K562 (cell line): ENCODE data around the gene IGDCC3. TPM values are rescaled to one million over a fixed set of nuclear protein-coding genes. Genes with fewer than 3 reads are reported as not detected.

Source experiments
- AFF4 ChIP-seq: sonication (generic); formaldehyde crosslinking; IDR thresholded peaks from 2 replicates; pipeline ENCODE4 v1.8.0; 2023; ENCODE audit warnings: mild to moderate bottlenecking, missing genetic modification reagents
- BRF1 ChIP-seq: IDR thresholded peaks from 3 replicates; pipeline ENCODE4 v1.6.1; 2011; ENCODE audit warnings: borderline replicate concordance, mild to moderate bottlenecking; ENCODE audit not compliant: insufficient read length; ENCODE audit errors: extremely low read depth
- CEBPB ChIP-seq: fragments of 450-650 bp; IDR thresholded peaks from 2 replicates; pipeline ENCODE4 v1.6.1; 2016; ENCODE audit warnings: missing genetic modification characterization, missing compliant biosample characterization
- GATA2 ChIP-seq: sonication (generic); formaldehyde crosslinking; IDR thresholded peaks from 2 replicates; pipeline ENCODE4 v1.4.0; 2020; ENCODE audit warnings: mild to moderate bottlenecking, missing genetic modification reagents
- GTF2A2 ChIP-seq: IDR thresholded peaks from 2 replicates; pipeline ENCODE4 v1.6.1; 2016; ENCODE audit warnings: mild to moderate bottlenecking, missing genetic modification characterization, missing compliant biosample characterization
- MCM7 ChIP-seq, 2 experiments: fragments of 450-650 bp; IDR thresholded peaks; 2 replicates each; pipeline ENCODE4 v1.6.1; 2016 to 2018
- NFIX ChIP-seq: fragments of 250-450 bp; sonication (Bioruptor Pico); IDR thresholded peaks from 2 replicates; pipeline ENCODE4 v1.4.0; 2020; ENCODE audit warnings: low read depth, mild to moderate bottlenecking, moderate library complexity
- NRF1 ChIP-seq, 2 experiments: fragments of 450-650 bp; IDR thresholded peaks in 1 of 2; conservative IDR thresholded peaks in 1 of 2; 2 replicates each; pipeline ENCODE4 v1.6.1; 2014; ENCODE audit warnings: mild to moderate bottlenecking in 2 of 2
- PHB ChIP-seq: fragments of 250-450 bp; sonication (Bioruptor Pico); IDR thresholded peaks from 2 replicates; pipeline ENCODE4 v1.5.0; 2021
- RBFOX2 ChIP-seq: fragments of 200-400 bp; formaldehyde crosslinking; IDR thresholded peaks from 2 replicates; pipeline ENCODE4 v1.6.1; 2017; ENCODE audit warnings: low read depth, mild to moderate bottlenecking, low read length, moderate library complexity
- RCOR1 ChIP-seq, 2 experiments: IDR thresholded peaks; 2 replicates each; pipeline ENCODE4 v1.6.1; 2012; ENCODE audit warnings: low read depth in 2 of 2, low read length in 2 of 2, borderline replicate concordance in 1 of 2, improper control_type of control experiment in 1 of 2
- RFX1 ChIP-seq: fragments of 450-650 bp; IDR thresholded peaks from 2 replicates; pipeline ENCODE4 v1.6.1; 2016; ENCODE audit warnings: mild to moderate bottlenecking, moderate library complexity
- SMARCC2 ChIP-seq: fragments of 450-650 bp; IDR thresholded peaks from 2 replicates; pipeline ENCODE4 v1.6.1; 2017; ENCODE audit warnings: antibody characterized with exemption, moderate library complexity, mild to moderate bottlenecking, low read depth
- SP2 ChIP-seq: IDR thresholded peaks from 2 replicates; pipeline ENCODE4 v1.6.1; 2011; ENCODE audit warnings: mild to moderate bottlenecking, low read depth, low read length, moderate library complexity; ENCODE audit not compliant: poor library complexity, severe bottlenecking; ENCODE audit errors: extremely low read depth
- TBL1XR1 ChIP-seq, 2 experiments: IDR thresholded peaks; 2 replicates each; pipeline ENCODE4 v1.6.1; 2012; ENCODE audit warnings: improper control_type of control experiment in 2 of 2, low read length in 2 of 2, mild to moderate bottlenecking in 1 of 2
- TCFL5 ChIP-seq: fragments of 250-450 bp; sonication (Bioruptor Pico); conservative IDR thresholded peaks from 2 replicates; pipeline ENCODE4 v1.6.1; 2021; ENCODE audit warnings: mild to moderate bottlenecking, moderate library complexity, matching md5 sums
- ZNF143 ChIP-seq: sonication (generic); formaldehyde crosslinking; IDR thresholded peaks from 2 replicates; pipeline ENCODE4 v1.9.0; 2022; ENCODE audit warnings: mild to moderate bottlenecking, missing genetic modification reagents
- ZNF253 ChIP-seq: fragments of 250-450 bp; sonication (Bioruptor Pico); conservative IDR thresholded peaks from 2 replicates; pipeline ENCODE4 v1.6.1; 2021; ENCODE audit warnings: mild to moderate bottlenecking
- polyA plus RNA-seq, 8 experiments: library from polyadenylated mRNA; depleted of rRNA in 4 of 8; stranded (reverse) in 5 of 8; unstranded in 3 of 8; fragments of >200 nt; fragmentation: Nextera tagmentation in 2 of 8; fragmentation: Illumina TruSeq in 1 of 8; extraction: Ambion mirVana in 2 of 8; extraction: Trizol in 1 of 8; gene quantifications; 2 replicates each; pipeline versions ENCODE4 v1.2.1 to v1.2.3, GENCODE V29; 2011 to 2014; ENCODE audit warnings: inconsistent platforms in 1 of 8, missing spikeins in 1 of 8
- total RNA-seq, 7 experiments: library from RNA; depleted of rRNA in 6 of 7; stranded (reverse); fragments of >200 nt in 6 of 7; fragmentation: Illumina TruSeq in 2 of 7; extraction: Trizol in 2 of 7; gene quantifications; 2 replicates each; pipeline versions ENCODE4 v1.2.1 to v1.2.3, GENCODE V29; 2011 to 2021; ENCODE audit warnings: low replicate concordance in 1 of 7
- TF ChIP-seq, protein P1 (sequence below): sonication (generic); formaldehyde crosslinking; IDR thresholded peaks from 2 replicates; pipeline ENCODE4 v1.8.0; 2022; ENCODE audit warnings: missing genetic modification reagents, mild to moderate bottlenecking, moderate library complexity, borderline replicate concordance
- TF ChIP-seq, protein P2 (sequence below), 2 experiments: IDR thresholded peaks; 2 replicates each; pipeline ENCODE4 v1.6.1; 2011; ENCODE audit warnings: borderline replicate concordance in 1 of 2, control low read depth in 1 of 2, low read depth in 1 of 2, low read length in 1 of 2, mild to moderate bottlenecking in 1 of 2, mixed read lengths in 1 of 2, moderate library complexity in 1 of 2; ENCODE audit not compliant: insufficient read depth in 1 of 2, insufficient read length in 1 of 2, poor library complexity in 1 of 2, severe bottlenecking in 1 of 2; ENCODE audit errors: extremely low read depth in 1 of 2

IGDCC3 gene
- total and polyA plus RNA-seq, 9 of the 15 experiments (the other 6 are each of a cell fraction or from before 2014, with no cell fraction given): not detected

DNA sequence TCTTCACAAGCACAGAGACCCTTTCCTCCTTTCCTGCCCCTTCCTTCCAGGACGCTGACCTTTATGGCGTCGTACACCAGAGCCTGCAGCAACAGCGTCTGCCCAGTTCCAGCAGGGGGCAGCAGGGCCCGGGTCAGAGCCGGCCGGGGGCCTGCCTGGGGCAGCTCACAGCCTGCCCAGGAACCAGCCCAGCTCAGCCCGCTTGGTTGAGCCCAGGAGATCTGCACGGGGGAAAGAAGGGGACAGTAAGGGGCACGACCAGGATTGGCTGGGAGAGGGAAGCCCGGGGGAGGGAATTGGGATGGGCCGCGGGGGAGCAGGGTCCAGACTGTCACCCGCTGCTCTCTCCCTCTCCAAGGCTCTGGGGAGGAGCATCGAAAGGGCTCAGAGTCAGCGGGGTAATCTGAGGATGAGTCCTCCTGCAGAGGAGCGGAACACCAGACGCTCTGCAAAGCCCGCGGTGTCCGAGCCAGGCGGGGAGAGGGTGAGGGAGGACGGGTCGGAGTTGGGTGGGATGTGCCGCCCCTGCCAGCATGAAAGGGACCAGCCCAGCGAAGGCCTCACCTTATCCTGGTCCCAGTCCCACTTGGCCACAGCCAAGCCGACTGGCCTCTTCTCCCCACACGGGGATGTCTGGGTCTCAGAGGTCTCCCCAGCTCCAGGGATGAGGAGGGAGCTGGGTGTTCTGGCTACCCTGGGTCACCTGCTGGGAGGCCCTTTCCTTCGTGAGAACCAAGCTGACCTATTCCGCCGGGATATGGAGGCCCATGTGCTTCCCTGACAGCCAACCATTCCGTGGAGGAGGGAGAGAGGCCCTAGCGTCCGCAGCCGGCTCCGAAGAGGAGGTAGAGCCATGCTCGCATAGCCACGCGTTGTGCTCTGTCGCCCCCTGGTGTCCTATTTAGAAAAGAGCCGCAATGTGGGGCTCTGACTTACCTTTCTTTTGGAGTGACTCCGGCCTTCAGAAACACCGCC is 7.4 kb upstream of the IGDCC3 start (continued):
- TF ChIP-seq AFF4 (no peak), GATA2 (no peak), CEBPB (no peak), SP2 (no peak), ZNF253 (CRISPR knock-in tag) (no peak), RFX1 (no peak), PHB (no peak), TBL1XR1 (IDR thresholded peaks at IDR 0.05; ENCODE audit: low read length in 2 of 2) (no peak), RBFOX2 (peak; percentile 40), TCFL5 (CRISPR knock-in tag) (no peak), GTF2A2 (tag) (no peak), MCM7 (IDR thresholded peaks at IDR 0.05) (no peak), NFIX (CRISPR knock-in tag) (no peak), NRF1 (conservative IDR thresholded peaks at IDR 0.05 in 1 of 2, IDR thresholded peaks at IDR 0.05 in 1 of 2) (no peak), SMARCC2 (no peak), ZNF143 (CRISPR knock-in tag) (no peak), RCOR1 (IDR thresholded peaks at IDR 0.05; ENCODE audit: borderline replicate concordance in 1 of 2, low read depth in 2 of 2, low read length in 2 of 2) (no peak; a peak in 1 of 4 replicates), BRF1 (no peak)
- TF ChIP-seq, protein P1, sequence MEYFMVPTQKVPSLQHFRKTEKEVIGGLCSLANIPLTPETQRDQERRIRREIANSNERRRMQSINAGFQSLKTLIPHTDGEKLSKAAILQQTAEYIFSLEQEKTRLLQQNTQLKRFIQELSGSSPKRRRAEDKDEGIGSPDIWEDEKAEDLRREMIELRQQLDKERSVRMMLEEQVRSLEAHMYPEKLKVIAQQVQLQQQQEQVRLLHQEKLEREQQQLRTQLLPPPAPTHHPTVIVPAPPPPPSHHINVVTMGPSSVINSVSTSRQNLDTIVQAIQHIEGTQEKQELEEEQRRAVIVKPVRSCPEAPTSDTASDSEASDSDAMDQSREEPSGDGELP: no peak
- TF ChIP-seq, protein P2, sequence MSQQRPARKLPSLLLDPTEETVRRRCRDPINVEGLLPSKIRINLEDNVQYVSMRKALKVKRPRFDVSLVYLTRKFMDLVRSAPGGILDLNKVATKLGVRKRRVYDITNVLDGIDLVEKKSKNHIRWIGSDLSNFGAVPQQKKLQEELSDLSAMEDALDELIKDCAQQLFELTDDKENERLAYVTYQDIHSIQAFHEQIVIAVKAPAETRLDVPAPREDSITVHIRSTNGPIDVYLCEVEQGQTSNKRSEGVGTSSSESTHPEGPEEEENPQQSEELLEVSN (IDR thresholded peaks at IDR 0.05; ENCODE audit: borderline replicate concordance in 1 of 2, extremely low read depth in 1 of 2, insufficient read depth in 1 of 2, insufficient read length in 1 of 2, low read depth in 1 of 2, low read length in 1 of 2, poor library complexity in 1 of 2, severe bottlenecking in 1 of 2): peak; percentile 21 to 75
